Retinal pigment epithelial cell (primary cell): ENCODE data around the gene PSMD14.
"Not testable (repeated sequence)": the region's sequence is repeated elsewhere in the genome, so short reads cannot be mapped to it uniquely, and the experiment has no call there.

ENCODE experiments used
- DNase-seq: peaks from one replicate; pipeline ENCODE4 v3.0.0-alpha.2; 2010; ENCODE audit warnings: low read depth
- H3K4me3 ChIP-seq: 2 replicates; pipeline ENCODE4 v1.5.1; 2011; ENCODE audit warnings: mild to moderate bottlenecking, low read length, control low read depth, moderate library complexity
- CTCF ChIP-seq: conservative IDR thresholded peaks from 2 replicates; pipeline ENCODE4 v1.5.1; 2011; ENCODE audit warnings: low read depth, low read length, control low read depth, inconsistent platforms

The PSMD14 gene

GRCh38 chr2:161321944-161322648 is 13.9 kb downstream of the PSMD14 start:
- no peak overlapping the region for H3K4me3 ChIP-seq
- no peak for DNase-seq
- TF ChIP-seq CTCF = no peak

GRCh38 chr2:161324876-161325275 is 16.7 kb downstream of the PSMD14 start:
- TF ChIP-seq CTCF = no peak
- H3K4me3 ChIP-seq = no peak overlapping the region
- DNase-seq = no peak

GRCh38 chr2:161327582-161327981 is 19.4 kb downstream of the PSMD14 start:
- DNase-seq = no peak
- no peak overlapping the region for H3K4me3 ChIP-seq
- TF ChIP-seq CTCF = no peak

DNA sequence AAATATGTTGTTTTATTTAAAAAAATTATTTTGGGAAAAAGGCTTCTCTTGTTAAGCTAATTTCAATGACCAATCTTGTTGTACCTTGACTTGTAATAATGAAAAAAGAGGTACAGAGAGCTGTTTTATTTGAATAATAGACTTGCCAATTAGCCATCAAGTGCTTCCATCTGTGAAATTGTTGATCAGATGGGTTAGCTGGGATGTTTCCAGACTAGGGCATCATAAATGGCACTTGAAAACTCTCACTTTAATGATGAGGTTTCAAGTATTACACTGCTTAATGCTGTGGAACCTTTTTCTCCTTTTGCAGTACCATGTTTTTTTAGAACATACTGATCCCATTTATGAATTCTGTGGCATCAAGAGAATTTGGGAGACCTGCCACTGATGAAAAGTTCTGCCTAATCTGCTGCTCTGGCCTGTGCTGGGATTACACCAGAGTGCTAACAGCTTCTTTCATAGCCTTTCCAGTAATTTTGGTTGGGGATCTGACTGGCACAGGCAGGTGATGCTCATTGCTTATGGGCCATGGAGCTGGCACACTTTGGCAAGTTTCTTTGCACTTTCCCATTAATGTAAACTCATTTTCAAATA is 24.2 kb downstream of the PSMD14 start:
- no peak for TF ChIP-seq CTCF
- no peak overlapping the region for H3K4me3 ChIP-seq
- DNase-seq = no peak

GRCh38 chr2:161335626-161336025 is 27.4 kb downstream of the PSMD14 start:
- no peak for DNase-seq
- H3K4me3 ChIP-seq = no peak overlapping the region
- no peak for TF ChIP-seq CTCF

- no peak overlapping the region for H3K4me3 ChIP-seq
- TF ChIP-seq CTCF = no peak
- no peak for DNase-seq
Measured at GRCh38 chr2:161337247-161337646, 29.0 kb downstream of the PSMD14 start.

DNA sequence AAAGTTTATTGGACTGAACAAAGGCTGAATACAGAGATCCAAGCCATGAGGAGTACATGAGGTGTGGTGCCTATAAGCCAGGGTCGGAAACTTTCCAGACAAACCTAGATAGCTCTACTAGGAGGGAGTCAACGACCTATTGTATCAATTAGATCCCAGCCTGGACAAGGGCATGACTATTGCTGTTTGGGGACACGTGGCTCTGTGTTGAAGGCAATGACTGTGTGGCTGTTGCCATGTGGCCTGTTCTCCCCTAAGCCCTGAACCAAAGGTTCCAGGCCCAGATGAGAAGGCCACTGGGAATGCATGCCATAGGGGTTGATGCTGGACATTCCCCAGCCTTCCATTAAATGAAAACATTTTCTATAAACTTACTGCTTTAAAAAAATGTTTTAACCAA is 31.3 kb downstream of the PSMD14 start:
- not testable (repeated sequence) for H3K4me3 ChIP-seq, DNase-seq

DNA sequence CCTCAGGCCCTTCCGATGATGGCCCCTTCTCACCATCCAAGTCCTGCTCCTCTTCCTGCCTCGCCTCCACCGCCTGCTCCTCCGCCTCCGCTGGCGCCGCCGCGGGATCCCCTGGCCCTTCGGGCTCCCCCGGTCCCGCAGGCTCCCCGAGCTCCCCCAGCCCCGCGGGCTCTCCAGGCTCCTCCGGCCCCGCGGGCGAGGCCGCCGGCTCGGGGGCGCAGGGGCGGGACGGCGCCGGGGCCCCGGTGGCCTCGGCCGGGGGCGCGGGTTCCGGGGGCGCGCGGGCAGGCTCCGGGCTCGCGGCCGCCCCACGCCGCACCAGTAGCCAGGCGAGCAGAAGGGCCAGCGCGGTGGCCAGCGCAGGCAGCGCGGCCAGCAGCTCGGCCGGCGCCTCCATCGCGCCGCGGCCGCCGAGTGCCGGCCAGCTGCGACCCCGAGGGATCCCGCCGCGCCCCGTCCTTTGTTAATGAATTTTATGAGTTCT is 32.7 kb downstream of the PSMD14 start:
- H3K4me3 ChIP-seq, DNase-seq: not testable (repeated sequence)
